H4 (cell line): ENCODE results near the gene TSEN54. TPM values are rescaled to one million over a fixed set of nuclear protein-coding genes. Genes with fewer than 3 reads are reported as not detected.
A peak's percentile ranks its signal among the peaks of the same experiment; 100 is the strongest.
"Not testable (repeated sequence)": the region's sequence is repeated elsewhere in the genome, so short reads cannot be mapped to it uniquely, and the experiment has no call there.

ENCODE experiments used
- DNase-seq: peaks from one replicate; pipeline ENCODE4 v3.0.0-alpha.2; 2015; ENCODE audit warnings: low spot score
- total RNA-seq: library from RNA; depleted of rRNA; stranded (reverse); fragments of >200 nt; shearing (Covaris generic); gene quantifications from 2 replicates; pipeline ENCODE4 v1.2.3, GENCODE V29; 2014; rRNA removed

TSEN54 gene
- 24.1 and 28.6 TPM in 2 replicates for total RNA-seq

DNA sequence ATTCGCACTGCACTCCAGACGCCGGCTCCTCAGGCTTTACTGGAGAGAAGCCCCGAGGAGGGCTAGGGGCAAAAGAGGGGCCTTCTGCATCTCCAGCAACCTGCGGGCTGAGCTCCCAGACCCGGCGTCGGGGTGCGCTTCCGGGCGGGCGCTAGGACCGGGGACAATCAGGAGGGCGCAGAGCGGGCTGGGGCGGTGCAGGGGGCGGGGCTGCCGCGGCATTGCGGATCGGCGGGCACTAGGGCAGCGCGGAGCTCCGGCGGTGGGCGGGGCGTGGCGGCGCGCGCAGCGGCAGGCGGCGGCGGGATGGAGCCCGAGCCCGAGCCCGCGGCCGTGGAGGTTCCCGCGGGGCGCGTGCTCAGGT, at the start of gene TSEN54:
TSEN54 (plus strand) TSS at position 274 of the 364 bp plus-strand sequence; CDS start at position 307, 33 bp downstream.
- DNase-seq: peak; percentile 87

DNA sequence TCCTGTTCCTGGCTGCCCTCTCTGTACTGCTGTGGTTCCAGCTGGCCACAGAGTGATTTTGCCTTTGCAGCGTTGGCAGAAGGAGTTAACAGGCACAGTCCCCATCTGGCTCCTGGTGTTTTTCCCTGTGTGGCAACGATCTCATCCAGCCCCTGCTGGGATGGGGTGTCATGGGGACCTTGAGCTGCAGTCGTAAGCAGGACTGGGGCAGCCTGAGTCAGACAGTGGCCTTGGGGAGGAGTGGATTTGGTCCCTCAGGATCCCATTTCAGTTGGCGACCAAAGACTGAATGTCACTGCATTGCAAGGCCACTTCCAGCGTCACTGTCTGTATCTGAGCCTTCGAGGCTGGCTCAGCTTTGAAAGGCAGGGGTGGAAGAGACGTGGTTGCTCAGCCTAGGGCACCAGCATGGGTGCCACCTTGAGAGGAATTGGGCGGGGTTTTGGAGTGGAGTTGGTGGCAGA, 48.0 kb upstream of the TSEN54 start:
- DNase-seq: no peak

DNA sequence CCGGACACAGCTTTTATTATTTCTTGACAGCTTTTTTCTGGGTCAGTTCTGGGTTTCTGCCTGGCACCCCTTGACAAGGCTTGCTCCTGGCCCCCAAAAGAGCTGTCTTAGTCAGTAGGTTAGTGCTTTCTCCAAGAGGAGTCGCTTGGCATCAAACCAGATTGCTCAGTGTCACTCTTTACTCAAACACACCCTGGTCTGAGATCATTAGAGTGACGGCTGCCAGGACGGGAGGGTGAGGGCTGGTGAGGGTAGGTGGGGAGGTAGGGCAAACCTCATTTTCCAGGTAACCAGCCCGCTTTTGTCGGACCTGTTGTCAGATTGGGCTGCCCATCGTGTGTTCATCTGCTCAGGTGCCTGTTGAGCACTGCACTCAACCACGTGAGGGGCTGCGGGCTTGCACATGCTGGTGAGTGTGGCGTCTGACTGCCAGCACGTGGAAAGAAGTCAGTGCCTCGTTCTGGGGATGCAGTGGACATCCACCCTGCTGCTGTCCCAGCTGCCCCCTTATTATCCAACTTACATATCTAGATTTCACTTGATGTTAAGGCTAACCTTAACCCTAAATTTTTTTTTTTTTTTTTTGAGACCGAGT, 47.5 kb upstream of the TSEN54 start:
- DNase-seq: no peak

DNA sequence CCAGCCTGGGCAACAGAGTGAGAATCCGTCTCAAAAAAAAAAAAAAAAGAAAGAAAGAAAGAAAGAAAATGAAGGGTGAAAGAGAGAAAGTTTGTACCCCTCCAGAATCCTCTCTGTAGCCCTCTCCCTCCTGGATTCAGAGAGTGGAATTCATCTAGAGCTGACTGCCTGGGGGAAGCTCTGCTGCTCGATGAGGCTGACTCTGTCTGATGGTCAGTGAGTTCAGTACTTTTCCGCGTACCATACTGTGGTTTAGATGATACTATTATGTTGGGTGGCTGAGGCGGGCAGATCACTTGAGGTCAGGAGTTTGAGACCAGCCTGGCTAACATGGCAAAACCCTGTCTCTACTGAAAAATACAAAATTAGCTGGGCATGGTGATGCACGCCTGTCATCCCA, 45.1 kb upstream of the TSEN54 start:
- no peak for DNase-seq

DNA sequence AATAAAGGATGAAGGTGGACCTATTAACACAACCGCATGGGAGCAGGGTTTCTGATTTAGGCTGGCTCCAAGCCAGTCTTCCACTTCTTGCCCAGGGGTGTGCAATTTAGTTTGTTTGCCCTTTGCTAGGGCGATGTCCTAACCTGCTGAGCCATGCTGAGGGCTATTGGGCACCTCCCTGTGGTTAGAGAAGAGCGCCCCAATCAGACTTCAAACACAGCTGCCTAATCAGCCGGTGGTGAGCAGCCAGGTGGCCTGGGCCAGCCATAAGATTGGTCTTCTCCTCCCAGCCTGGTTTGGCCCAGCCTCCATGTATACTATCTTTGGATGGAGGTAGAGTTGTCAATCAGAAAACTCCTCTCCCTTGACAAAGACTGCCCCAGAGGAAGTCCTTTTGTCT, 44.2 kb upstream of the TSEN54 start:
- DNase-seq: no peak

DNA sequence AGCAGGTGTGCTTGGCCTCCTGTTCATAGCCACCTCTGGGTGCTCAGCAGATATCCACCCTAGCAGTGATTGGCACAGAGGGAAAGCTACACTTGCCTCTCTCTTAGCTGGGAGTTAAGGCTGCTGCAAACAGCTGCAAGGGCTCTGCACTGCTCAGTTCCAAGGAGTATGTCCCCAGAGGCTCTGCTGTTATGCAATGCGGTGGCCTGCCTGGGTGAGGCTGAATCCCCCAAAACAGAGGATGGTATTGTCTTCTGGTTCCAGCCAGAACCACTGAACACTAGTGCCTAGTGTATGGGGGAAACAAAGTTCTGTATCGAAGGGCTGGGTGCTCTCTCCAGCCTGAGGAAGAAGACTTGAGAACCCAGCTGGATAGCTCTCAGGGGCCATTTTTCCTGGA, 43.1 kb upstream of the TSEN54 start:
- DNase-seq: no peak

DNA sequence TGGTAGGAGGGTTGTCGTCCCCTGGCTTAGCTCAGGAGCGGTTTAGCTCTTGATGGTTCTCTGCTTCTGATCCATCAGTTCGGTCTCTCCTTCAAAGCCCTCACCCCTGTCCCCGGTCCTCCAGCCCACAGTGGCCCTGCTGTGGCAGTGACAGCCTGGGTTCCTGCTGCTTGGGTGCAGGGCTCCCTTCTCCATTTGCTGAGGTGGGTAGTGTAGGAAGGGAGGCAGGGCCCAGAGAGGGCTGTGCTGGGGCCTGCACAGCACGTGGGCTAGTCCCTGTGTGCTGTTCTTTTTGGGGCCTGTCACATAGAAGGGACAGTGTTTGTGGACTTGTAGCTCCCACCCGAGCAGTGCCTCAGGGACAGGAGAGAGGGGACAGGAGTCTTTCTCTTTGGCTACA, 41.6 kb upstream of the TSEN54 start:
- no peak for DNase-seq

DNA sequence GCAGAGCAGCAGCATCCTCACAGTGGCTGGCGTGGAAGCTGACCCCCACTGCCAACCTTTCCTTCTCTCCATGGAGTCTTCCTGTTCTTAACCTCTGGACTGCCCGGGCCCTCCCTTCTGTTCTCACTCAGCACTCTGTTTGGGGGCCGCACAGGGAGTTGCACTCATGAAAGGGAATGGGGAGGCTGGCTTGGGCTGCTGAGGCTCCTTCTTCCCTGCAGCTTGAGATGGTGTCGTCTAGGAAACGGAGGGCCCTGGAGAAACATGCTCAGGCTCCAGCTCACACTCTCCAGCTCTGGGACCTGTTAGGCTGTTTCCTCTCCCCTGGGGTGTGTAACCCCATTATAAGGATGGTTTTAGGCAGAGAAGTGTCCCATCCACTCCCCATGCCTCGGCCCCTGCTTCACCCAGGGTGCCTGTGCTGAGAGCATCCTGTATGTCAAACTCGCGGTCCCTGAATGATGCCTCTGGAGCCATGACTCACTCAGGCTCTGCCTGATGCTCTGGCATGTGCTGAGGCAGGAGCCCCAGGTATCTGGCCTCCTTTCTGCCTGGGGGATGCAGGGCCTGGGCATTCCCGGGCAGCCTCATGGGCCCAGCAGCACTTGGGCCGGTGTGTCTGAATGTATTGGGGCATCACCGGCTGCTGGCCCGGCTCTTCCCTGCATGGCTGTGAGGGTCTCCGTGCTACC, 41.0 kb upstream of the TSEN54 start:
- DNase-seq: no peak

DNA sequence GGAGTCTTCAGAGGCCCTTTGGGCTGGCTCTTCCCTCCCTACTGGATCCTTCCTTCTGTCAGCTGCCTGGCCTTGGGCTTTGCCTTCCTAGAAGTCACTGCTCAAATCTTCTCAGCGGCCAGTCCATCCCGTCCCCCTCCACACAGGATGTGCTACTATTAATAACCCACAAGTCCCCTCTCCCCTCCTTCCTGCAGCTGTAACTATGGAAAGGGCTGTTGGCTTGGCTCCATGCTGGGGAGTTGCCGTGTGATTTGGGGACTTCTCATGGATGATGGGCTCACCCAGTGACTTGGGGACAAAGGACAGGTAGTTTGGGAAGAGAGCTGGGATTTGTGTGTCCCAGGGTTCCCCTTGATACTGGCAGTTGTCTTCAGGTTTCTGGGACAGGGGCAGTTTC, 40.5 kb upstream of the TSEN54 start:
- no peak for DNase-seq

DNA sequence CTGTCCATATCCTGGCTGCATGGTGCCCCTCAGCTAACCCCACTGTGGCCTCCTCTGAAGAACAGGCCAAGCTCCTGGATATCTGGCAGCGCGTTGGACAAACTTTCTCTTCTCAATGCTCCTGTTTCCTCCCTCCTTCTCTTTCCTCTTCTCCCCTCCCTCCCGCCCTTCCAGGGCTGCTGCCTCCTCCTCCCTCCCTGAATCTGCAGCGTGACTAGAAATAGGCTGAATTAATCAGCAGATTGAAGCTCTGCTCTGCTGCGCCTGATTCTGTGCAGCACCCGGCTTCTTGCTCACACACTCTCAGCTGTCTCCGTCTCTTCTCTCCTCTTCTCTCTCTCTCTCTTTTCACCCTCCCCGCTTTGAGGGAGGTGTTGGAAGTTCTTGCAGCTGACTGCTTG, 40.1 kb upstream of the TSEN54 start:
- no peak for DNase-seq

DNA sequence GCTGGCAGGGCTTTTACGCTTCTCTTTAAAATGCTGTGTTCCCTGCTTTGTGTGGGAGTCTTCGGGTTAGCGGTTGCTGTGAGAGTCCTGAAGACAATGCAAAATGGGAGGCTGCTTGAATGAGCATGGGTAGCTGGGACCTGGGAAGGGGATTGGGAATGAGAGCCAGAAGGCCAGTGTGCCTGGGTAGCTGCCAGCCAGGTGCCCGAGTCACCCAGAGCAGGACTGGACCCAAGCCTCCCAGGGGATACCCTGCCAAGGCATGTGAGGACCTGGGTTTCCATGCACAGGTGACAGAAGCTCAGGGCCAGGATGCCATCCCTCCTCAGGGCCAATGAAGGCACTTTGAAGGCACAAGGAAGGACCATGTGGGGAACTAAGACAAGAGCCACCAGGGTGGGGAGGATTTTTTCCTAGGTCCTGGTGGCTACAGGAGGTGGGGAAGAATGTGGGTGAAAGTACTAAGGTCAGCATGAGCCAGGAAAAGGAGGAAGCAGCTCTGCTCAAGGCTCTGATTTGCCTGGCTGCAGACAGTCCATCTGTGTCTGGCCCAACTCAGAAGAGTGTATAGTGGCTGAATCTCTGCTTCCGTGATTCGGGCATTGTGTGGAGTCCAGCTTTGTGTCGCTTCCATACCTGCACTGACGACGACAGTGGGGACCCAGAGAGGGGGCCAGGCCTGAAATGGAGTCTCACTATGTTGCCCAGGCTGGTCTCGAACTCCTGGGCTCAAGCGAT, 39.4 kb upstream of the TSEN54 start:
- DNase-seq: no peak

DNA sequence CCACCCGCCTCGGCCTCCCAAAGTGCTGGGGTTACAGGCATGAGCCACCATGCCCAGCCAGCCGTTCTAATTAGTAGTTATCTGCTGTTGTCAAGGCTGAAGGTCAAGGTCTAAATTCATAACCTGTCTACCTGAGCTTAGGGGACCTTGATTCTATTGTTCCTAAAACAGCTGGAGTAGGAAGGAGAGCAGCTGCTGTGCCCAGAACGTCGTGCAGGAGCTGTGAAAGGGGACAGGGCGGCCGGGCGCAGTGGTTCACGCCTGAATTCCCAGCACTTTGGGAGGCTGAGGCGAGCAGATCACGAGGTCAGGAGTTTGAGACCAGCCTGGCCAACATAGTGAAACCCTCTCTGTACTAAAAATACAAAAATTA, 38.9 kb upstream of the TSEN54 start:
- not testable (repeated sequence) for DNase-seq

DNA sequence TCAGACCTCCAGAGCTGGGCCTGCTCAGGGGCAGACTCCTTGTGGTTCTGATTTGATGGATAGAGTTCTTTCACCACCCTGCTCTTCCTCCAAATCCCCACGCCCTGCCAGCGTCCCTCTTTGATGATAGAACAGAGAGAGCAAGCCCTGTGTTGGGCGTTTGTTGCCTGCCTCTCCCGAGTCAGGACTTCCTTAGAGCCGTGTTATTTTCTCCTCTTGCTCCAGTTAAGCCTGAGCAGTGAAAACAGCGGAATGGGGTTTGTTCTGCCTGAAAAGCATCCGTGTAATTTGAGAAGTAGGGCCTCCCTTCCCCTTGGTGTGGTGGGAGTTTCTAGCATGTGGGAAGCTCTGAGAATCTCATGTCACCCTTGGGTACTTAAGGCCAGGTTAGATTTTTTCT, 37.8 kb upstream of the TSEN54 start:
- no peak for DNase-seq

DNA sequence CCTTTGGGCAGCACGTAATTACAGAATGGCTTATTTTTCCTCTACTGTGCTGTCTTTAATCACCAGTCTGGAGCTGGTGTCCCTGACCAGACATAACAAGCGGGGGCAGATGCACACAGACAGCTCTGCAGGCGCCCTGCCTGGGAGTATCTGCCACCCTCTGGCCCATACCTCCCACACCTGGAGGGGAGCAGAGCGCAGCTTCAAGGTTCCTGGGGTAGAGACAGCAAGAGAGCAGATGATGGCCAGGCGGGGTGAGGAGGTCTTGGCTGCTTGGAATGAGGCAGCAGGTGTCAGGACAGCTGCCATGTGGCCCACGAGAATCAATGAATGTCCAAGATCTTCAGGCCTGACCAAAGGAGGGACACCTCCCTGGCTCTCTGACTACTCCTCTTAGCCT, 36.0 kb upstream of the TSEN54 start:
- no peak for DNase-seq

DNA sequence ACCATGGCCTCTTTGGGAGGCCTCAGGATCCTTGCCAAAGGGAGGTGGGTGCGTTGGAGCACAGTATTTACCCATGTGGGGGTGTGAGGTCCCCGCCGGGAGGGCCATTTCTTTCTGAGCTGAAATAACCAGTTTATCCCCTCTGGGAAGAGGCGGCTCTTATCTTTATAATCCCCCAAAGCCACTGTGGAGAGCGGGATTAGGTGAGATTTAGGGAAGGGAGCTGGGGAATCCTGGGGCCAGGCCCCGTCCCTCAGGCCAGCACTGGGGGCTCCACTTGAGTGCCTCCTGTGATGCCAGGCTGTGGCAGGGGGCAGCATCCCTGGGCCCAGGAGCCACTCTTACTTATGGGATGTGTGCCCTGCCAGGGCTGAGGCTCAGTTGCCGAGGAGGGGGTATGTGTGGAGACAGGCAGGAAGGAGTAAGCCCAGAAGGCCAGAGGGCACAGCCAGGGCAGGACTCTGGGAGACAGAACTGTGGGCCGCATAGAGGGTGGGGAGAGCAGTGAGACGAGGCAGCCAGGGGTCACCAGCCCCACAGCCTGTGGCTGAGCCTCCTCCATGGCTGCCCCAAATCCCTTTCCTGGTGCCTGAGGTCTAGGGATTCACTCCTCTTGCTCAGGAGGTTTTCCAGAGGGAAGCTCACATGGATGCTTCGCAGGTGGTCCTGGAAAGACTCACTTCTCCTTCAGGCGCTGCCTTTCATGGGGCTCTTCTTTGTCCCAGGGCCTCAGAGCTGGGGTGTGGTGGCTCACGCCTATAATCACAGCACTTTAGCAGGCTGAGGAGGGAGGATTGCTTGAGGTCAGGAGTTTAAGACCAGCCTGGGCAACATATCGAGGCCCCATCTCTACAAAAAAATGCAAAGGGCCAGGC, 34.9 kb upstream of the TSEN54 start:
- no peak for DNase-seq

DNA sequence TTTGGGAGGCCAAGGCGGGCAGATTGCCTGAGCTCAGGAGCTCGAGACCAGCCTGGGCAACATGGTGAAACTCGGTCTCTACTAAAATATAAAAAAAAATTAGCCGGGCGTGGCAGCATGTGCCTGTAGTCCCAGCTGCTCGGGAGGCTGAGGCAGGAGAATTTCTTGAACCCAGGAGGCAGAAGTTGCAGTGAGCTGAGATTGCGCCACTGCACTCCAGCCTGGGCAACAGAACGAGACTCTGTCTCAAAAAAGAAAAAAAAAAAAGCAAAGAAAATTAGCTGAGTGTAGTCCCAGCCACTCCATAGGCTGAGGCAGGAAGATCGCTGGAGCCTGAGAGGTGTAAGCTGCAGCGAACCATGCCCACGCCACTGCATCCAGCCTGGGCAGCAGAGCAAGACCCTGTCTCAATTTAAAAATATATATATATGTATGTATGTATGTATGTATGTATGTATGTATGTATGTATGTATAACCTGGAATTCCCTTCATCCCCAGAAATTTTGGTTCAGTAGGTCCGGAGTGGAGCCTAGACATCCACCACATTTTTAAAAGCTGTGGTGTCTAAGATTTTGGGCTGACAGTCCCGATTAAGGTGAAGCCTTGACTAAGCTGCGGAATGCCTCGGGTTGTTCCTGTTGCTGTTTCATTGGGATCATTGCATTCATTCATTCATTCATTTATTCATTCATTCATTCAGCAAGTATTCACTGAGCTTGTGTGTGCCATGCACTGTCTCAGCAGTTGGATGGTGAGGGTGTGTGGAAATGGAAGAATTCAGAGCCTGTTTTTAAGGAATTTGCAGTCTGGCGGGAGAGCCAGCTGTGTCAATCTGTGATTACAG, 34.0 kb upstream of the TSEN54 start:
- DNase-seq: no peak

DNA sequence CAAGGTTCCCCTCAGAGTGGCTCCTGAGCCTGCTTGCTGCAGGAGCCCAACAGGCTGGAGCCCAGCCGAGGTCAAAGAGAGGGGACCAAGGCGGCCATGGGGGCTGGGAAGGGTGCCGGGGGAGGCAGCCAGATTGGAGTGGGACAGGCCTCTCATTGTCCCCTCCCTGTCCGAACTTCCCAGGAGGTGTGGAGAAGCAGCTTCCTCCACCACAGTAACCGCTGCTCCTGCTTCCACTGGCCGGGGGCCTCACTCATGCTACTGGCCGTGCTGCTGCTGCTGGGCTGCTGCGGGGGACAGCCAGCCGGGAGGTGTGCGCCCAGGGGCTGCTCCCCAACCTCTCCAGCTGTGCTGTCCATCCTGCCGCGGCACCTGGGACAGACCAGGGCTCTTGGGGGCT, 30.6 kb upstream of the TSEN54 start:
- DNase-seq: no peak

DNA sequence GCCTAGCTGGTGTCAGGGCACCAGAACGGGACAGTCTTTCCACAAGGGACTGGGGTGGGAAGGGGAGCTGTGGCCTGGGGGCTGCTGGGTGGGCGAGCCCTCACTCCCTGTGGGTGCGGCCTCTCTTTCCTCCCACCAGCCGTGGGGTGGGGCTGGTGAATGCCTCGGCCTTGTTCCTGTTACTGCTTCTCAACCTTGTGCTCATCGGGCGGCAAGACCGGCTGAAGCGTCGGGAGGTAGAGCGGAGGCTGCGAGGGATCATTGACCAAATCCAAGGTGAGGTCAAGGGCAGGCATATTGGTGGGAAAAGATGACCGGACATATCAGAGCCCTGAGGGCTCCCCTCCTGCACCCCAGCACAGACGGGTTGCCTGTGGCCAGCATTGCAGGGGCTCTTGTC, 30.2 kb upstream of the TSEN54 start:
- DNase-seq: no peak

DNA sequence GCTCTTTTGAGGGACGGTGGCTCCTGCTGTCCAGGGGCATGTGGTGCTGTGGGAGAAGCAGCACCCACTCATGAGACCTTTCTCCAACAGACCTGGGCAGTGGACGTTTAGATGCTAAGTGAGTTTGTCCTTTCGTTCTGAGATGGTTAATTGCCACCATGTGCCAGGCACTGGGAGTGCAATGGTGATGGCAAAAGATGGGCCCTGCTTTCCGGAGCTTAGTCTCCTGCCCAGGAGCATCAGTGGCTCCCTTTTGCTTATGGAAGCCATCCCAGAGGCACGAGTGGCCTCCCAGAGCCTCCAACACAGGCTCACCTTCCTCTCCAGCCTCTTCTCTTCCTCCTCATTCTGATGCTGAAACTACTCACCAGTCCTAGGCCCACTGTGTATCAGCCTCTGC, 29.4 kb upstream of the TSEN54 start:
- no peak for DNase-seq

DNA sequence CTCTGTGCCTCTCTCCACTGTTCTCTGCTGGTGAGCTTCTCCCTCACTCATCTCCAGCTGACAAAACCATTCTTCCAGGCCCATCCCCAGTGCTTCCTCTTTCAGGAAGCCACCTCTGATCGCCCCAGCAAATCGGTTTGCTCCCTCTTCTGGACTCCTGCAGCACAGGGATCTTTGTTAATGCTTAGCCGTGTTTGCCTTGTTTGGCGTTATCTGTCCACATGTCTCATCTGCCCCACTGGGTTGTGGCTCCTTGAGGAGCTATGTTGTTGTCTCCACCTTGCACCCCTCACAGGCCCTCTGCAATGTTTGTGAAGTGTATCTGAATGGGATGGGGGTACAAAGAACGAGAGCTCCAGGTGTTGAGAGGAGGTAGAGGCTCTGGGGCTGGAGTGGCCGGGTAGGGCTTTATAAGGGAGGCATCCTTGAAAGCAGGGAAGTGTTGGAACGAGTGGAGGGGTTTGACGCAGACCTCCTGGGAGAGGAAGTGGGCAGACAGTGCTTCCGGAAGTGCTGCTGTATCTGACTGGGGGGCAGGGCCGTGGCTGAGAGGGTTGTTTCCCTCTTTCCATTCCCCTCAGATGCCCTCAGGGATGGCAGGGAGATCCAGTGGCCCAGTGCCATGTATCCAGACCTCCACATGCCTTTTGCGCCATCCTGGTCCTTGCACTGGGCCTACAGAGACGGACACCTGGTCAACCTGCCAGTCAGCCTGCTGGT, 28.8 kb upstream of the TSEN54 start:
- DNase-seq: no peak
